Right lobe of liver (tissue), 6 donors: Measurements from ENCODE around the gene SLC25A26. TPM values are rescaled to one million over a fixed set of nuclear protein-coding genes. Genes with fewer than 3 reads are reported as not detected.

Source experiments
- ATAC-seq, 4 donors: fragments of 200-7000 bp; cut with Tn5 transposase; one replicate each; pipeline ENCODE4 v1.9.1; 2020; ENCODE audit warnings: mild to moderate bottlenecking in 4 of 4, moderate library complexity in 4 of 4
- DNase-seq, 3 donors: peaks; one replicate each; pipeline ENCODE4 v3.0.0-alpha.2; 2020
- H3K27ac ChIP-seq, 3 donors: fragments of 200-600 bp; one replicate each; pipeline ENCODE4 v1.8.0; 2022
- H3K27me3 ChIP-seq, 2 donors: fragments of 200-600 bp; one replicate each; pipeline ENCODE4 v1.8.0; 2022
- H3K36me3 ChIP-seq, 4 donors: fragments of 200-600 bp; sonication (generic) in 1 of 4; one replicate each; pipeline versions ENCODE4 v1.5.1 to v1.8.0; 2017 to 2022; ENCODE audit warnings: control low read depth in 1 of 4
- H3K4me1 ChIP-seq, 4 donors: fragments of 200-600 bp; sonication (generic) in 1 of 4; one replicate each; pipeline versions ENCODE4 v1.5.1 to v1.8.0; 2017 to 2022; ENCODE audit warnings: control low read depth in 1 of 4
- H3K4me3 ChIP-seq, 3 donors: fragments of 200-600 bp; one replicate each; pipeline ENCODE4 v1.8.0; 2022
- H3K9me3 ChIP-seq, 4 donors: fragments of 200-600 bp; sonication (generic) in 1 of 4; one replicate each; pipeline versions ENCODE4 v1.5.1 to v1.8.0; 2017 to 2022; ENCODE audit warnings: control low read depth in 1 of 4
- CTCF ChIP-seq, 4 donors: fragments of 200-600 bp in 3 of 4; fragments of 450-650 bp in 1 of 4; IDR thresholded peaks; one replicate each; pipeline versions ENCODE4 v1.5.1 to v1.8.0; 2016 to 2022; ENCODE audit warnings: antibody characterized with exemption in 4 of 4, mild to moderate bottlenecking in 2 of 4
- POLR2A ChIP-seq: fragments of 450-650 bp; IDR thresholded peaks from one replicate; pipeline ENCODE4 v1.6.1; 2017; ENCODE audit warnings: antibody characterized with exemption, mild to moderate bottlenecking
- WGBS: methylation state at CpG from one replicate; pipeline ENCODE4 v1.1.6; 2018; ENCODE audit warnings: low coverage, low lambda C conversion rate; ENCODE audit not compliant: insufficient coverage; ENCODE audit errors: missing lambda C conversion rate; 5-methylcytosine and 5-hydroxymethylcytosine counted together
- intact Hi-C, 2 donors: fragments of 100-400 bp; cut with DNase I; formaldehyde crosslinking; loops; one replicate each; pipeline versions ENCODE4 v1.11.2 to v1.14.1; 2022
- total RNA-seq, 6 experiments: library from RNA; depleted of rRNA in 2 of 6; stranded (reverse); fragments of >200 nt in 2 of 6; fragmentation: NEBNext Ultra II Directional in 3 of 6; extraction: Animal tissue kit (Norgen Biotek cat#: 25700) in 3 of 6; gene quantifications; one replicate each; pipeline versions ENCODE4 v1.1.0 to v1.2.4, GENCODE V29; 2016 to 2023
- donor health status: DM: no; HTN: yes; CAD: no.
- donor health status: DM: no; HTN: no; CAD: no.
- donor health status: DM: no; HTN: no; CAD: no.
- donor health status: DM: no; HTN: yes; CAD: no.
- donor health status: DM: no; HTN: yes; CAD: no.

The SLC25A26 gene
- total RNA-seq, 6 experiments from 2014 or later: 11.2 to 17.4 (median 12.8) TPM

DNA sequence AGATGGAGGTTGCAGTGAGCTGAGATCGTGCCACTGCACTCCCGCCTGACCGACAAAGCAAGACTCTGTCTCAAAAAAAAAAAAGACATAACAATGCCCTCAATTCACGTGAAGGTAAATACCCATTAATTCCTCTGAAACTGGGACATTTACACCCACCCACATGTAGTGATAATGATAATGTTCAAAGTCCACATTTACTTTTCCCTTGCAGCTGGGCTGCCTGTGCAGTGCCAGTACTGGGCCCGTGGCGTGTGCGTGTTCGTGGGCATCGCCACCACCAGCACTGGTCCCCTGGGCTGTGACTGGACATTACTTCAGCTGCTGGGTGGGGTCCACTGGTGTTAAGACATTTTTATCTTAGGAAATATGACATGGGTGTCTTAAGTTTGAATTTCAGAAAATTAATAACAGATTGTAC is 123.6 kb downstream of the SLC25A26 start:
- ATAC-seq (peak; percentile 81 to 94 (median 92)), DNase-seq (peak; percentile 53 to 61 (median 60))
- H3K27me3 ChIP-seq: no peaks in the 10 kb centered on the region
- no peaks in the 10 kb centered on the region for H3K4me1 ChIP-seq
- no peak overlapping the region for H3K4me3 ChIP-seq
- H3K36me3 ChIP-seq: no peaks in the 10 kb centered on the region
- TF ChIP-seq POLR2A: no peak
- no peak for TF ChIP-seq CTCF (IDR thresholded peaks at IDR 0.05)
- 37% methylated on average over 9 of the region's 9 CpGs for WGBS
- H3K27ac ChIP-seq: no peak overlapping the region
- no peaks in the 10 kb centered on the region for H3K9me3 ChIP-seq
- intact Hi-C loops: no loop called here

DNA sequence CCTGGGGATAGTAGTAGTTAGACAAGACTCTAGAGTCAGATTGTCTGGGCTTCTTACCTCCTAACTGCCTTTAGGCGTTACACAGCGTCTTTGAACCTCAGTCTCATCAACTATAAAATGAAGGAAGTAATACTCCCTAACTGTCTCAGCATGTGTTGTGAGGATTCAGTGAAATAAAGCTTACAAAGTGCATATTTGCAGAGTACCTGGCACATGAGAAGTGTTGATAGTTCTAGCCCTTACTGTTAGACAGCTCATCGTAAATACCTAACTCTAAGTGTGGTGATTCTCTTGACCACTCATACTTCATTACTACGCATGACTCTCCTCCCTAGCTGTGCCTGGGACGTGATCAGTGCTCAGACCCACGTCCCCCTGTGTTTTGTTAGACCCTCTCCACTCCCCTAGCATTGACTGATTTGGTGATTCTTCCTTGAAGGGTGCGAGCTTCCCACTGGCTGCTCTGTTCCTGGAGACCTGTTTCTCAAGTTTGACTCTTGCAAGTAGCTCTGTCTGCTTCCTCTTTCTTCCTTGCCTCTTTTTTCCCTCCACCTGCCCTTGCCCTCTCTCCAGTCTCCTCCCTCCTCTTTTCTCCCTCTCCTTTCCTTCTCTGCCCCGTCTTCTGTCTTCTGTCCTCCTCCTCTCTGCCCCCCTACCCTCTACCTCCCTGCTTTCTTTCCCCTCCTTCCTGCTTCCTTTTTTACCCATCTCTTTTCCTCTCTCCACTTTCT is 124.2 kb downstream of the SLC25A26 start:
- H3K9me3 ChIP-seq: no peaks in the 10 kb centered on the region
- ATAC-seq: peak; percentile 38 to 72 (median 51)
- 78% methylated on average over 7 of the region's 8 CpGs for WGBS
- intact Hi-C loops: no loop called here
- H3K27ac ChIP-seq: no peak overlapping the region
- DNase-seq: no peak
- H3K36me3 ChIP-seq: no peaks in the 10 kb centered on the region
- H3K4me3 ChIP-seq: no peak overlapping the region
- TF ChIP-seq CTCF (IDR thresholded peaks at IDR 0.05) (no peak), POLR2A (no peak)
- H3K27me3 ChIP-seq: no peaks in the 10 kb centered on the region
- H3K4me1 ChIP-seq: no peaks in the 10 kb centered on the region

- intact Hi-C loops: no loop called here
- Histone ChIP-seq H3K27ac (no peak overlapping the region), H3K4me1 (no peaks in the 10 kb centered on the region), H3K36me3 (no peaks in the 10 kb centered on the region), H3K9me3 (no peaks in the 10 kb centered on the region), H3K4me3 (no peak overlapping the region), H3K27me3 (no peaks in the 10 kb centered on the region)
- ATAC-seq: no peak
- TF ChIP-seq CTCF (IDR thresholded peaks at IDR 0.05) (no peak), POLR2A (no peak)
- WGBS: 67% methylated on average over 3 of the region's 3 CpGs
- DNase-seq: no peak
These were observed 127.9 kb downstream of the SLC25A26 start for GRCh38 chr3:66348704-66349103.

- H3K9me3 ChIP-seq: no peaks in the 10 kb centered on the region
- WGBS: 97% methylated on average over 8 of the region's 8 CpGs
- no peaks in the 10 kb centered on the region for H3K27me3 ChIP-seq
- no peak overlapping the region for H3K4me3 ChIP-seq
- TF ChIP-seq CTCF (IDR thresholded peaks at IDR 0.05): no peak
- no peak for TF ChIP-seq POLR2A
- intact Hi-C loops: no loop called here
- DNase-seq (no peak), ATAC-seq (no peak)
- H3K36me3 ChIP-seq: no peaks in the 10 kb centered on the region
- no peaks in the 10 kb centered on the region for H3K4me1 ChIP-seq
- no peak overlapping the region for H3K27ac ChIP-seq
These were observed 129.8 kb downstream of the SLC25A26 start for GRCh38 chr3:66350601-66351000.
